ENCODE data around the gene LRRC49. TPM values are rescaled to one million over a fixed set of nuclear protein-coding genes. Genes with fewer than 3 reads are reported as not detected.

LRRC49 gene
- total and polyA plus RNA-seq, 4 donors: 11.0 to 15.2 (median 12.0) TPM

- WGBS, 2 donors: 79% methylated on average over 2 of the region's 2 CpGs
- no peak for DNase-seq
- H3K4me1 ChIP-seq (ENCODE audit: control insufficient read depth in 1 of 2, insufficient read depth in 2 of 2, low read length in 2 of 2): no peaks in the 10 kb centered on the region
- ATAC-seq (ENCODE audit: low FRiP score): no peak
- peaks cover 2% of the 10 kb centered on the region in 2 donors for H3K36me3 ChIP-seq (ENCODE audit: control insufficient read depth in 1 of 2, insufficient read depth in 2 of 2, low read length in 1 of 2)
- H3K9me3 ChIP-seq (ENCODE audit: control insufficient read depth, low read length): no peaks in the 10 kb centered on the region
- no peak overlapping the region for H3K27ac ChIP-seq (ENCODE audit: low read depth in 1 of 2, low read length in 2 of 2)
- H3K4me3 ChIP-seq (ENCODE audit: low read length in 2 of 2): no peak overlapping the region
- H3K27me3 ChIP-seq (ENCODE audit: control insufficient read depth in 1 of 2, insufficient read depth in 2 of 2, low read length in 1 of 2): no peaks in the 10 kb centered on the region
- intact Hi-C loops (cut with DNase I): no loop called here
These were observed 156.5 kb downstream of the LRRC49 start for GRCh38 chr15:71048913-71049675.

- Histone ChIP-seq H3K27ac (ENCODE audit: low read depth in 1 of 2, low read length in 2 of 2) (no peak overlapping the region), H3K4me1 (ENCODE audit: control insufficient read depth in 1 of 2, insufficient read depth in 2 of 2, low read length in 2 of 2) (no peaks in the 10 kb centered on the region), H3K4me3 (ENCODE audit: low read length in 2 of 2) (no peak overlapping the region), H3K27me3 (ENCODE audit: control insufficient read depth in 1 of 2, insufficient read depth in 2 of 2, low read length in 1 of 2) (no peaks in the 10 kb centered on the region), H3K9me3 (ENCODE audit: control insufficient read depth, low read length) (no peaks in the 10 kb centered on the region), H3K36me3 (ENCODE audit: control insufficient read depth in 1 of 2, insufficient read depth in 2 of 2, low read length in 1 of 2) (peaks cover 2% of the 10 kb centered on the region in 2 donors)
- intact Hi-C loops (cut with DNase I): no loop called here
- 93 to 96% methylated on average over 3 of the region's 3 CpGs for WGBS, 2 donors
- ATAC-seq (ENCODE audit: low FRiP score): no peak
- no peak for DNase-seq
These were observed 157.2 kb downstream of the LRRC49 start for GRCh38 chr15:71049706-71050422.

- Histone ChIP-seq H3K4me3 (ENCODE audit: low read length in 2 of 2) (no peak overlapping the region), H3K27me3 (ENCODE audit: control insufficient read depth in 1 of 2, insufficient read depth in 2 of 2, low read length in 1 of 2) (no peaks in the 10 kb centered on the region), H3K9me3 (ENCODE audit: control insufficient read depth, low read length) (no peaks in the 10 kb centered on the region), H3K27ac (ENCODE audit: low read depth in 1 of 2, low read length in 2 of 2) (no peak overlapping the region), H3K36me3 (ENCODE audit: control insufficient read depth in 1 of 2, insufficient read depth in 2 of 2, low read length in 1 of 2) (peaks cover 2% of the 10 kb centered on the region in 2 donors), H3K4me1 (ENCODE audit: control insufficient read depth in 1 of 2, insufficient read depth in 2 of 2, low read length in 2 of 2) (no peaks in the 10 kb centered on the region)
- 71 to 74% methylated on average over 4 of the region's 4 CpGs for WGBS, 2 donors
- ATAC-seq (ENCODE audit: low FRiP score) (no peak), DNase-seq (no peak)
- intact Hi-C loops (cut with DNase I): no loop called here
These were observed 157.8 kb downstream of the LRRC49 start for GRCh38 chr15:71050461-71050860.

GRCh38 chr15:71051539-71051938, 158.9 kb downstream of the LRRC49 start:
- DNase-seq: no peak
- ATAC-seq (ENCODE audit: low FRiP score): no peak
- intact Hi-C loops (cut with DNase I): no loop called here
- 93 to 98% methylated on average over 1 of the region's 1 CpG for WGBS, 2 donors
- no peaks in the 10 kb centered on the region for H3K9me3 ChIP-seq (ENCODE audit: control insufficient read depth, low read length)
- H3K27ac ChIP-seq (ENCODE audit: low read depth in 1 of 2, low read length in 2 of 2): no peak overlapping the region
- no peak overlapping the region for H3K4me3 ChIP-seq (ENCODE audit: low read length in 2 of 2)
- H3K36me3 ChIP-seq (ENCODE audit: control insufficient read depth in 1 of 2, insufficient read depth in 2 of 2, low read length in 1 of 2): peaks cover 2% of the 10 kb centered on the region in 2 donors
- no peaks in the 10 kb centered on the region for H3K27me3 ChIP-seq (ENCODE audit: control insufficient read depth in 1 of 2, insufficient read depth in 2 of 2, low read length in 1 of 2)
- no peaks in the 10 kb centered on the region for H3K4me1 ChIP-seq (ENCODE audit: control insufficient read depth in 1 of 2, insufficient read depth in 2 of 2, low read length in 2 of 2)

- 92 to 96% methylated on average over 2 of the region's 2 CpGs for WGBS, 2 donors
- Histone ChIP-seq H3K27me3 (ENCODE audit: control insufficient read depth in 1 of 2, insufficient read depth in 2 of 2, low read length in 1 of 2) (no peaks in the 10 kb centered on the region), H3K36me3 (ENCODE audit: control insufficient read depth in 1 of 2, insufficient read depth in 2 of 2, low read length in 1 of 2) (peaks cover 2% of the 10 kb centered on the region in 2 donors), H3K4me1 (ENCODE audit: control insufficient read depth in 1 of 2, insufficient read depth in 2 of 2, low read length in 2 of 2) (no peaks in the 10 kb centered on the region), H3K9me3 (ENCODE audit: control insufficient read depth, low read length) (no peaks in the 10 kb centered on the region), H3K4me3 (ENCODE audit: low read length in 2 of 2) (no peak overlapping the region), H3K27ac (ENCODE audit: low read depth in 1 of 2, low read length in 2 of 2) (no peak overlapping the region)
- no peak for DNase-seq
- ATAC-seq (ENCODE audit: low FRiP score): no peak
- intact Hi-C loops (cut with DNase I): no loop called here
These were observed 159.7 kb downstream of the LRRC49 start for GRCh38 chr15:71052356-71052755.

GRCh38 chr15:71054286-71054952, 161.8 kb downstream of the LRRC49 start:
- Histone ChIP-seq H3K27me3 (ENCODE audit: control insufficient read depth in 1 of 2, insufficient read depth in 2 of 2, low read length in 1 of 2) (no peaks in the 10 kb centered on the region), H3K27ac (ENCODE audit: low read depth in 1 of 2, low read length in 2 of 2) (no peak overlapping the region), H3K9me3 (ENCODE audit: control insufficient read depth, low read length) (no peaks in the 10 kb centered on the region), H3K4me1 (ENCODE audit: control insufficient read depth in 1 of 2, insufficient read depth in 2 of 2, low read length in 2 of 2) (no peaks in the 10 kb centered on the region), H3K4me3 (ENCODE audit: low read length in 2 of 2) (no peak overlapping the region), H3K36me3 (ENCODE audit: control insufficient read depth in 1 of 2, insufficient read depth in 2 of 2, low read length in 1 of 2) (peaks cover 2% of the 10 kb centered on the region in 2 donors)
- no peak for ATAC-seq (ENCODE audit: low FRiP score)
- DNase-seq: no peak
- intact Hi-C loops (cut with DNase I): no loop called here
- 2 to 10% methylated on average over 2 of the region's 2 CpGs for WGBS, 2 donors

- intact Hi-C loops (cut with DNase I): no loop called here
- ATAC-seq (ENCODE audit: low FRiP score) (no peak), DNase-seq (no peak)
- Histone ChIP-seq H3K36me3 (ENCODE audit: control insufficient read depth in 1 of 2, insufficient read depth in 2 of 2, low read length in 1 of 2) (peaks cover 2% of the 10 kb centered on the region in 2 donors), H3K9me3 (ENCODE audit: control insufficient read depth, low read length) (no peaks in the 10 kb centered on the region), H3K27ac (ENCODE audit: low read depth in 1 of 2, low read length in 2 of 2) (no peak overlapping the region), H3K4me3 (ENCODE audit: low read length in 2 of 2) (no peak overlapping the region), H3K27me3 (ENCODE audit: control insufficient read depth in 1 of 2, insufficient read depth in 2 of 2, low read length in 1 of 2) (no peaks in the 10 kb centered on the region), H3K4me1 (ENCODE audit: control insufficient read depth in 1 of 2, insufficient read depth in 2 of 2, low read length in 2 of 2) (no peaks in the 10 kb centered on the region)
- WGBS, 2 donors: 84 to 92% methylated on average over 1 of the region's 1 CpG
These were observed 162.8 kb downstream of the LRRC49 start for GRCh38 chr15:71055461-71055860.

- H3K36me3 ChIP-seq (ENCODE audit: control insufficient read depth in 1 of 2, insufficient read depth in 2 of 2, low read length in 1 of 2): peaks cover 2% of the 10 kb centered on the region in 2 donors
- no peaks in the 10 kb centered on the region for H3K4me1 ChIP-seq (ENCODE audit: control insufficient read depth in 1 of 2, insufficient read depth in 2 of 2, low read length in 2 of 2)
- H3K9me3 ChIP-seq (ENCODE audit: control insufficient read depth, low read length): no peaks in the 10 kb centered on the region
- H3K27ac ChIP-seq (ENCODE audit: low read depth in 1 of 2, low read length in 2 of 2): no peak overlapping the region
- DNase-seq (no peak), ATAC-seq (ENCODE audit: low FRiP score) (no peak)
- H3K27me3 ChIP-seq (ENCODE audit: control insufficient read depth in 1 of 2, insufficient read depth in 2 of 2, low read length in 1 of 2): no peaks in the 10 kb centered on the region
- intact Hi-C loops (cut with DNase I): no loop called here
- H3K4me3 ChIP-seq (ENCODE audit: low read length in 2 of 2): no peak overlapping the region
These were observed 163.5 kb downstream of the LRRC49 start for GRCh38 chr15:71056111-71056510.
